ENCODE results near the gene ATAD3C. TPM values are rescaled to one million over a fixed set of nuclear protein-coding genes. Genes with fewer than 3 reads are reported as not detected.
A peak's percentile ranks its signal among the peaks of the same experiment; 100 is the strongest.

ATAD3C gene
- total and polyA plus RNA-seq, 10 of the 15 experiments (the other 5 are each of a cell fraction or from before 2014, with no cell fraction given): 0.03 to 3.1 (median 0.86) TPM

GRCh38 chr1:1441002-1441888 lies 8.2 kb upstream of the ATAD3C start (continued):
- TF ChIP-seq, protein P1, sequence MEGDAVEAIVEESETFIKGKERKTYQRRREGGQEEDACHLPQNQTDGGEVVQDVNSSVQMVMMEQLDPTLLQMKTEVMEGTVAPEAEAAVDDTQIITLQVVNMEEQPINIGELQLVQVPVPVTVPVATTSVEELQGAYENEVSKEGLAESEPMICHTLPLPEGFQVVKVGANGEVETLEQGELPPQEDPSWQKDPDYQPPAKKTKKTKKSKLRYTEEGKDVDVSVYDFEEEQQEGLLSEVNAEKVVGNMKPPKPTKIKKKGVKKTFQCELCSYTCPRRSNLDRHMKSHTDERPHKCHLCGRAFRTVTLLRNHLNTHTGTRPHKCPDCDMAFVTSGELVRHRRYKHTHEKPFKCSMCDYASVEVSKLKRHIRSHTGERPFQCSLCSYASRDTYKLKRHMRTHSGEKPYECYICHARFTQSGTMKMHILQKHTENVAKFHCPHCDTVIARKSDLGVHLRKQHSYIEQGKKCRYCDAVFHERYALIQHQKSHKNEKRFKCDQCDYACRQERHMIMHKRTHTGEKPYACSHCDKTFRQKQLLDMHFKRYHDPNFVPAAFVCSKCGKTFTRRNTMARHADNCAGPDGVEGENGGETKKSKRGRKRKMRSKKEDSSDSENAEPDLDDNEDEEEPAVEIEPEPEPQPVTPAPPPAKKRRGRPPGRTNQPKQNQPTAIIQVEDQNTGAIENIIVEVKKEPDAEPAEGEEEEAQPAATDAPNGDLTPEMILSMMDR (IDR thresholded peaks at IDR 0.05 in 2 of 3, conservative IDR thresholded peaks at IDR 0.05 in 1 of 3; ENCODE audit: control insufficient read depth in 2 of 3, extremely low read depth in 1 of 3, insufficient read depth in 1 of 3, low read depth in 3 of 3, low read length in 3 of 3): peak; percentile 88 to 98 (median 89)
- TF ChIP-seq MAX (IDR thresholded peaks at IDR 0.05; ENCODE audit: low read depth, low read length) (0 out of 2 replicates have a peak, but pooled peaks have one; percentile 44), E4F1 (IDR thresholded peaks at IDR 0.05; ENCODE audit: borderline replicate concordance, partially characterized antibody) (no peak), STAT3 (IDR thresholded peaks at IDR 0.05; ENCODE audit: low read depth, low read length) (no peak), RFX5 (IDR thresholded peaks at IDR 0.05; ENCODE audit: low read depth, low read length) (no peak), HCFC1 (IDR thresholded peaks at IDR 0.05; ENCODE audit: low read length) (no peak), CHD1 (IDR thresholded peaks at IDR 0.05; ENCODE audit: low read depth, low read length) (no peak), JUND (IDR thresholded peaks at IDR 0.05; ENCODE audit: low read depth, low read length) (no peak), CREB1 (IDR thresholded peaks at IDR 0.05; ENCODE audit: low read depth) (no peak), HDGF (IDR thresholded peaks at IDR 0.05) (no peak), POLR2AphosphoS2 (IDR thresholded peaks at IDR 0.05; ENCODE audit: low read depth, low read length) (no peak), GATAD2B (conservative IDR thresholded peaks at IDR 0.05; ENCODE audit: low read depth) (peak; percentile 66; the same call in 1 of the 2 replicates), NRF1 (conservative IDR thresholded peaks at IDR 0.05; ENCODE audit: low read depth, low read length) (no peak)
- TF ChIP-seq, protein P2, sequence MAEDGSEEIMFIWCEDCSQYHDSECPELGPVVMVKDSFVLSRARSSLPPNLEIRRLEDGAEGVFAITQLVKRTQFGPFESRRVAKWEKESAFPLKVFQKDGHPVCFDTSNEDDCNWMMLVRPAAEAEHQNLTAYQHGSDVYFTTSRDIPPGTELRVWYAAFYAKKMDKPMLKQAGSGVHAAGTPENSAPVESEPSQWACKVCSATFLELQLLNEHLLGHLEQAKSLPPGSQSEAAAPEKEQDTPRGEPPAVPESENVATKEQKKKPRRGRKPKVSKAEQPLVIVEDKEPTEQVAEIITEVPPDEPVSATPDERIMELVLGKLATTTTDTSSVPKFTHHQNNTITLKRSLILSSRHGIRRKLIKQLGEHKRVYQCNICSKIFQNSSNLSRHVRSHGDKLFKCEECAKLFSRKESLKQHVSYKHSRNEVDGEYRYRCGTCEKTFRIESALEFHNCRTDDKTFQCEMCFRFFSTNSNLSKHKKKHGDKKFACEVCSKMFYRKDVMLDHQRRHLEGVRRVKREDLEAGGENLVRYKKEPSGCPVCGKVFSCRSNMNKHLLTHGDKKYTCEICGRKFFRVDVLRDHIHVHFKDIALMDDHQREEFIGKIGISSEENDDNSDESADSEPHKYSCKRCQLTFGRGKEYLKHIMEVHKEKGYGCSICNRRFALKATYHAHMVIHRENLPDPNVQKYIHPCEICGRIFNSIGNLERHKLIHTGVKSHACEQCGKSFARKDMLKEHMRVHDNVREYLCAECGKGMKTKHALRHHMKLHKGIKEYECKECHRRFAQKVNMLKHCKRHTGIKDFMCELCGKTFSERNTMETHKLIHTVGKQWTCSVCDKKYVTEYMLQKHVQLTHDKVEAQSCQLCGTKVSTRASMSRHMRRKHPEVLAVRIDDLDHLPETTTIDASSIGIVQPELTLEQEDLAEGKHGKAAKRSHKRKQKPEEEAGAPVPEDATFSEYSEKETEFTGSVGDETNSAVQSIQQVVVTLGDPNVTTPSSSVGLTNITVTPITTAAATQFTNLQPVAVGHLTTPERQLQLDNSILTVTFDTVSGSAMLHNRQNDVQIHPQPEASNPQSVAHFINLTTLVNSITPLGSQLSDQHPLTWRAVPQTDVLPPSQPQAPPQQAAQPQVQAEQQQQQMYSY (CRISPR knock-in tag; IDR thresholded peaks at IDR 0.05): no peak

All from GM12878 (cell line).